ENCODE results near the gene AOPEP.

DNA sequence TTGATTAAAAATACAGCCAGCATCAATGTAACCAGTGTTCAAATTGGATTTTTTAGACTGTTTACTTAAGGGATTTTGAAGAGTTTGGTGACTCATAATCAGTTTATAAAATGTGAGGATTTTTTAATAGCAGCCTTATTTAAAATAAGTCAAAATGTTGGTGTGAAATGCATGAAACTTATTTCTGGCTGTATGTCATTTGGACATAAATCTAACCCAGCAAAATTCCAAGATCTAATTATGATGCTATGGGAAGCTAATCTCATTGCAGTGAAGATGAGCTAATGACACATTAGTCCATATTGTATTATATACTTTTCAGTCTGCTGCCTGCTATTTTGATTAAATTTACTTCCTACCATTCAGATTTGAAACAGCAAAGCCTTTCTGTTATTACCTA lies 140.3 kb downstream of the AOPEP start:
- TF ChIP-seq, protein P1, sequence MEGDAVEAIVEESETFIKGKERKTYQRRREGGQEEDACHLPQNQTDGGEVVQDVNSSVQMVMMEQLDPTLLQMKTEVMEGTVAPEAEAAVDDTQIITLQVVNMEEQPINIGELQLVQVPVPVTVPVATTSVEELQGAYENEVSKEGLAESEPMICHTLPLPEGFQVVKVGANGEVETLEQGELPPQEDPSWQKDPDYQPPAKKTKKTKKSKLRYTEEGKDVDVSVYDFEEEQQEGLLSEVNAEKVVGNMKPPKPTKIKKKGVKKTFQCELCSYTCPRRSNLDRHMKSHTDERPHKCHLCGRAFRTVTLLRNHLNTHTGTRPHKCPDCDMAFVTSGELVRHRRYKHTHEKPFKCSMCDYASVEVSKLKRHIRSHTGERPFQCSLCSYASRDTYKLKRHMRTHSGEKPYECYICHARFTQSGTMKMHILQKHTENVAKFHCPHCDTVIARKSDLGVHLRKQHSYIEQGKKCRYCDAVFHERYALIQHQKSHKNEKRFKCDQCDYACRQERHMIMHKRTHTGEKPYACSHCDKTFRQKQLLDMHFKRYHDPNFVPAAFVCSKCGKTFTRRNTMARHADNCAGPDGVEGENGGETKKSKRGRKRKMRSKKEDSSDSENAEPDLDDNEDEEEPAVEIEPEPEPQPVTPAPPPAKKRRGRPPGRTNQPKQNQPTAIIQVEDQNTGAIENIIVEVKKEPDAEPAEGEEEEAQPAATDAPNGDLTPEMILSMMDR (IDR thresholded peaks at IDR 0.05; ENCODE audit: insufficient read depth, low read depth, low read length): no peak
- TF ChIP-seq EZH2 (IDR thresholded peaks at IDR 0.05; ENCODE audit: insufficient read depth, low read length): no peak

All from astrocyte (in vitro differentiated cells and primary cell).